ENCODE data around the gene DSCAML1.

DSCAML1 gene

DNA sequence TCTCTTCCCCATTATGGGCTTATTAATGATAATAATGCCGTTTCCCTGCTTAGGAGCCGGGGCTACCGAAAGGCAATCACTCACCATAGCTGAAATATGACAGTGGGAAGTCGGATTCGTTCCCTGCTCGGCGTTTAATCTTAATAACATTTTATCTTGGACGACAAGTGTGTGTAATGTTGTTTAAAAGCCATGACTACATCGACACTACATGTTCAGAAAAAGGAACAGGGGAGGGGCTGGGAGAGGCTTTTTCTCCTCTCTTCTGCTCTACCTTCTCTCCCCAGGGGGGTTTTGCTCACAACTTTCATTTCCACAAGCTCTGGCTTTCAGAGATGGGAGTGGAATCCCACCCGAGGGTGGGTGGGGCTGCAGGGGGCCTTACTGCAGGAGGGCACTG lies 105.5 kb downstream of the DSCAML1 start:
- no peak for DNase-seq

DNA sequence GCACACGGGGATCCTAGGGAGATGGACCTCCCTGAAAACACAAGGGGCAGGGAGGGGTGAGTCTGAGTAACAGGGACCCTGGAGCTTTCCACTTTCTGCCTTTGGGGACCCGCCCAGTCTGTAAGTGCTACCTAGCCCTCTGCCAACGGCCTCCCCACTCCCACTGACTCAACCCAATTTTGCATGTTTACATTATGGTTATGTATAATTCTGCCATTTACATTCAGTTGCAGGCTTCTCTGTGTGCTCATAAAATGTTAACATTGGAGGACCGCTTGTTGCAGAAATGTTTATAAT lies 105.8 kb downstream of the DSCAML1 start:
- DNase-seq: no peak

DNA sequence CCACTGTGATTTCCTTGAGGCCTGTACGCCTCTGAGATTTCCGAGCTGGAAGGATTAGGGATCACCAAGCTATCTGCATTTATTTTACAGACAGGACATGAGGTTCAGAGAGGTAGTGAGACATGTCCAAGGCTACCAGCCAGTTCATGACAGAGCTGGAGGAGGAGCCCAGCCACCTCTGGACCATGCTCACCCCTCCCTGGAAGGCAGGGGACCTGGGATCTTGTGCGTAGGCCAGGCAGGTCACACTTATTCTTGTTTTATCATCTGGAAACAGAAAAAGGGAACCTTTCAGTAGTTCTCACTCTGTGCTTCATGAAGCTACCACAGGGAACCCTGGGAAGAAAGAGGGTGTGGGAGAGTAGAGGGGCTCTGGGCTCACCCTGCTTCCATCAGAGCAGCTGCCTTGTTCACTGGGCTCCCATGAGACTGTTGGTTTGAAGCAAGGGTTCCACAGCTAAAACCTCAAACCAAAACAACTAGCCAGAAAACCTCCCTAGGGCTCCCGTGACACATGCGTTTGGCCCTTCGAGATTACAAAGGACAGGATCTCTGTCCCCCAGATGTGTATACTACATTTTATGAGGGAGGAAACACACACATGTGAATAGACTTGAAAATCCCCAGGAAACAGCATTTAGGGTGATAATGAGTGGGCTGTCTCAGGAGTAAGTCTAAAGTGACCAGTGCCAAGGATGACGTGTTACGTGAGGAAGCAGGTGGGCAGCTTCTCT lies 106.4 kb downstream of the DSCAML1 start:
- DNase-seq: no peak

DNA sequence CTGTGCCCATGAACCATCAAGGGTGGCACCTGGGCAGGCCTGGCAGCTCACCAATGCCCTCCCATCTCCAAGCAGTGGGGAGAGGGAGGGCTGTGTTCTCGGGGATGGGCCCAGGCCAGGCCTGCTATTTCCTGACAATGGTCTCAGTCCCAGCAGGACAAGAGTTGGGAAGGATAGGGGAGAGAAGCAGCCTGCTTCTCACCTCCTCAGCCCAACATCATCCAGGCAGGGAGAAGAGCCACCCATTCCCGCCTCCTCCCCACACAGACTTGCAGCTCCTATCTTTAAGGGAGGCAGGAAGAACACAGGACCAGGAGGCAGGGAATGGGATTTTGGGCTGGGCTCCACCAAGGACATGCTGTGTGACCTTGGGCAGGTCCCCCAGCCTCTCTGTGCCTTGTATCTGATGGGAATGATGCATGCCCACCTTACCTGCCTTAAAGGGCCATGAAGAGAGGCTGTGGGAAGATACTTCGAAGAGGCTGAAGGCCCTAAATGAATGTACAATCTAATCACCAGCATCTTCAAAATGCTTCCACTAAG lies 108.7 kb downstream of the DSCAML1 start:
- no peak for DNase-seq

DNA sequence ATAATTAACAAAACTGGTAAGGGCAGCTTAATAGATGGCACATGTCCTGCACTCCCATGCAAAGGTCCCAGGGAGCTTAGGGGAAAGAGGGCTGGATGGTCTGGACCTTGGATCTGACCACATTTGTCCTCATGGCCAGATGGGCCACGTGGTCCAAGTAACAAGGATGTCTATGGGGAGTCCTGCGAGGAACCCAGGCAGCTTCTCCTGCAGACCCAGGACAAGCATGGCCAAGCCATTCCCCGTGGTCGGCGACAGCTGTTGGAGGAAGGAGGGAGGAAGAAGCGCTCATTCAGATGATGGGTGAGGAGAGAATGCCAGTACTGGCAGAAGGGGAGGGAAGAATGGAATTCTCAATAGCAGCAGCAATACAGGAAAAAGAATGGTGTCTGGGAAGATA lies 109.2 kb downstream of the DSCAML1 start:
- DNase-seq: no peak

DNA sequence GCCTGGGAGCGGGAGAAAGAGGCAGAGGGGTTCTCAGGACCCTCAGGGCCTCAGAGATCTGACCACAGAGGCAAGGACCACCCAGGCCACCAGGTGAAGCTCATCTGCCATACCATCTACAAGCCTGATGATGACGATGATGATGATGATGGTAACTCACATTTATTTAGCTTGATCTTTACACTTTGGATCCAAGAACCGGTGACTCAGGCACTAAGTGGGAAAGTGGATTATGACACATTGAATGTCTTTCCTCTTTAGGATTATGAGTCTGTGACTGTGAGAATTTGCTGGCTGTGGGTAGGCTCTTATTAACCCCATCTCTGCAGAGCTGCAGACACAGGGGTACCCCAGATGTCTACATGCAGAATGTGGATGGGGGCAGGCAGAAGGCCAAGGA lies 110.3 kb downstream of the DSCAML1 start:
- no peak for DNase-seq

DNA sequence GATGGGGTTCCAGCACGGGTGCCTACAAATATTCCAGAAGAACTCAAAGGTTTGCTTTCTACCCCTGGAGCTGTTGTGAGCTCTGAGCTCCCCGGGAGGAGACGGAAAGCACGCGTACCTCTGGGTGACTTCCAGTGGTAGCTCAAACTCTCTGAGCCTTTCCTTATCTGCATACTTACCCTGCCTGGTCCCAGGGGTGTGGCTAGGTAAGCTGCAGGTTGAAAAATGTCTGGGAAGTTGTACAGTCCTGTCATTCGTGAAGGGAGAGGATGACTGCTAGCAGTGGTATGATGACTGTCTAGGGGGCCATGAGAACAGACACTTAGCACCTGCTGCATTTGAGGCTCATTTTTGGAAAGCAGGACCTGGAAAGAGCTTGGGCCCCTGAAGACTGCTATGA lies 111.5 kb downstream of the DSCAML1 start:
- no peak for DNase-seq

DNA sequence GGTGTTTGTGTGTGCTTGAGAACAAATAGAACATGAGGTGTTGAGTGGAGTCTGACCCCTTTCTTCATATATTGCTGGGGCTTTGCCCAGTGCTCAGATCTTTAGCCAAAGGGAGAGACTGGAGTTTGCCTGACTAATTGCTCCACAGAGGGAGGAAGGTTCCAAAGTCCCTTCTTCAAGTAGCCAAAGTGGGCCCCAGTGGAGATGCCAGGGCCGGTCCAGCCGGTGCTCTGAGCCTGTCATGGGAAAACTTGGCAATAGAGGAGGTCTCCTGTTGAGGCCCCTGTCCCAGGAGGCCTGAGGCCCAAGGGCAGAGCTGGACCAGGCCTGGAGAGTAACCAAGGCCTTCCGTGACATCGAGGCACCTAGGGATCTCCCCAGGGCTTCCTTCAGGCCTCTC lies 112.3 kb downstream of the DSCAML1 start:
- no peak for DNase-seq

DNA sequence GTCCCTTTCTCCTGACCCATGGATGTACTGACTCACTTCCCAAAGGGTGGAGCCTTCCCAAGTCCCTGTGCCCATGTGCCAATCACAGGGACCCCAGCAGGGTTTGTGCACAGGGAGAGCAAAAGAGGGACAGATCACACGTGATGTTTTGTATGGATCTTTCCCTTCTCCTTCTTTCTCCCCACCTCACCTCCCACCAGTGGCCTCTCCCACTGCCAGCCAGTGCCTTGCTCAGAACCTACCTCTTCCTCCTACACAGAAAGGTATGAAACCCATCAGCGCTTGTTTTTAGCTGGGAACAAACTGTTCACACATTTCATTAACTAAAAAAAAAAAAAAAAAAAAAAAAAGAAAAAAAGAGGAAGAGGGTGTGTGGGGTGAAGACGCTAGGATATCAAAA lies 112.9 kb downstream of the DSCAML1 start:
- no peak for DNase-seq

DNA sequence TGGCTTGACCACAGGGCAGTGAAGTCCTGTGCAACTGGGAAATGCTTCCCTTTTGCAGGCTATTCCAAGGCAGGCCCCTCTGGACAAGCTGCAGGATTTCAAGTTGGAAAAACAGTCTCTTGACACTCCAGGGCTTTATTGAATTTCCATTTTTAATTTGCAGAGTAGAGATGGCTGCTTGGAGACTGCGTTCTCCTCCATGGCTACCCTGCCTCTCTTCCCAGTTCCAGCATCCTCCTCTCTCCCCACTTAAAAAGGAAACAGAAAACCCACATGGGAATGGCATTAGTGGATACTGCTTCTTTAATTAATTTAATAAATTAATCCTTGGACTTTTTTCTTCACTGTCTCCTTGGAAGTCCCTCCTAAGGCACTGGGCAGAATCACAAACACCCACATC lies 115.6 kb downstream of the DSCAML1 start:
- DNase-seq: no peak

DNA sequence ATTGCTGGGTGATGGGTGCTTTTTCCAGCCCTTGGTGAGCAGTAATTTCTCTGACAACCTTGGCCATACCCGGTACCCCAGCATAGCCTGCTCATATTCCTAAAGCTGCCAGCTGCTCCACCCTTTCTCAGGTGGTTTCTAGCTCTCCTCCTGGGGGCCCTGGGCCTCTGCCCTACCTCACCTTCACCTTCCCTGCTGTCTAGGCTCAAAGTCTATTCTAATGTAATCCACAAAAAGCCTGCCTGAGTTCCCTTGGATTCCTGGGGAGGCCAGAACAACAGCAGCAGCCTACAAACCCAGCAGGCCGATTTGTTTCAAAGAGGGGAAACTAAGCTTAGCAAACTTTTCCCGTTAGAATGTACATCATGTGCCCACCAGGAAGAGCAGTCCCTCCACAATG lies 117.6 kb downstream of the DSCAML1 start:
- no peak for DNase-seq

DNA sequence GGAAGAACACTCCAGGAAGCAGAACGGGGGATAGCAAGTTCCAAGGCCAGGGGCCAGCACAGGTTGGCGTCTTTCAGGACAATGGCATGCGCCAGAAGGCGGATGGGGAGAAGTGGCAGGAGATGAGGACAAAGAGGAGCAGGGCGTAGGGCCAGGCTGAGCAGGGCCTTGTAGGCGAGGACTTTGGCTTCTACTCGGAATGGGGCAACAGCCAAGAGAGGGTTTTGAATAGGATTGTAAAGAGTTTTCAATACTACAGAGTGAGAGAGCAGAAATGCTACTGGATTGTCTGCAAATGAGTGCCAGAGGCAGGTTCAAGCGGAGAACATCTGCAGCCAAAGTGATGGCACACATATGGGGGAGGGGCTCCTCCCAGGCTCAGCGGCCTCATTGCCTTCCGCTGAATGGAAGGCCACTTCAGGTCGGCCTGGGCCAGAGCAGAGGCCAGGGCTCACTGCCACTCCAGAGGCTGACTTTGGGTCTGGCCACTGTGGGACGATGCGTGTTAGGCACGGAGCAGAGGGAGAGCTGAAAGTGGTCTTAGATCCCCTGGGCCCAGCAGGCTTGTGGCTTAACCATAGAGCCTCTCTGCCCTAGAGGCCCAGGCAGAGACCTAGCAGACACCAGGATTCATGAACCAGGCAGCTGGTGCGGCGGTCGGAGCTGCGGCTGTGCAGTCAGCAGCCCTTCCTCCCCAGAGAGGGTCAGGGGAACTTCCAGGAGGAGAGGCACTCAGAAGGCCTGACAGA lies 118.2 kb downstream of the DSCAML1 start:
- DNase-seq: no peak

DNA sequence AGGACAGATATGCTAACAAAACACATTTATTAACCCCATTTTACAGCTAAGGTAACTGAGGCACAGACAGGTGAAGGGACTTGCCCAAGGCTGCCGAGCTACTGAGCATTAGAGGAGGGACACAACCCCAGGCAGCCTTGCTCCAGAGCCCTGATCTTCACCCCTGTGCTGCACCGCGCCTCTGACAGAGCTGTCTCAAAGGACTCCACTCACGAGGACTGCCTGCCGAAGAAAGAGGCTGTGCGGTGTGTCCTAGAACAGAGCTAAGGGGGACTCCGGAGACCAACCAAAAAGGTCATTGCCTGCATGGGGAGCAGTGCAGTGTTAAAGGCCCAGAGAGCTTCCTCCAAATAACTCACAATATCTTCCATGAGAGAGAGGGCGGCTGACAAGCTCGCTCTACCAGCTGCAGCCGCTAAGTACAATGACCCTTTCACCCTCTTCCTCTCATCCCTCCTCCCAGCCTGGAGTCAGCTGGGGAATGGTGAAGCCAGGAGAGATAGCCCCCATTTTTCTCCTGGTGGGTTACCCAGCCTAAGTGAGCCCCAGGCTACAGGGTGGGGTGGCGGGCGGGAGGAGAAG lies 119.2 kb downstream of the DSCAML1 start:
- DNase-seq: no peak

DNA sequence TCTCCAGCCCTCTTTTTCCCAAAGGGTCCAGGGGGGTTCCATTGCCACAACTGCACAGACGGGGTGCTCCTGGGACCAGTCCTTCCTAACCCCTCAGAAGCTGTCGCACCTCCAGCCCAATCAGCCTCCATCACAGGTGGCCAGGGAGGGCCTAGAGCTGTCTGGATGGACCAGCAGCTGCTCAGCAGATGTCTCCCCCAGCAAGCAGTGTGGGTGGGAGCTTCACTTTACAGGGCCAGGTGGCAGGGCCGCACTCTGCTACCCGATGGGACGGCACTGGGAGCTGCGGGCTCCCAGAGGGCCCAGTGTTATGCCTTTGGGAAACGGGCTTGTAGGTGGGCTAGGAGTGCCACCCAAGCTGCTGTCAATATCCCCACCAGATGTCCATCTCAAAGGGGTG lies 120.5 kb downstream of the DSCAML1 start:
- no peak for DNase-seq

DNA sequence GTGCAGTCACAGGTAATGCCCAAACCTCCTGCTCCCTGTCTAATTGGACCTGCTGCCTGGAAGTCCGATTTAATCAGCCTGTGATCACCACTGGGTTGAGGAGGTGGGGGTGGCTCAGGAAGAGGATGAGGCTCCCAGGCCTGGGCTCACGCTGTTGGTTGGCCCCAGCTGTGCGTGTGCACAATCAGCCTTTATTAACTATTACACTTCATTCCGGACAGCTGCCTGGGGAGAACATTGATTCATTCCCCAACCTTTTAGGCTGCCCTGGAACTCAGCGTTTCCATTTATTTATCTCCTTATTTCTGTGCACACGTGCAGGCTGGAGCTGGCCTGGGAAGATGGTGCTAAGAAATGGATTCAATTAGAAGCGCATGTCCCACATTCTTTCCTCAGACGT lies 123.4 kb downstream of the DSCAML1 start:
- no peak for DNase-seq

DNA sequence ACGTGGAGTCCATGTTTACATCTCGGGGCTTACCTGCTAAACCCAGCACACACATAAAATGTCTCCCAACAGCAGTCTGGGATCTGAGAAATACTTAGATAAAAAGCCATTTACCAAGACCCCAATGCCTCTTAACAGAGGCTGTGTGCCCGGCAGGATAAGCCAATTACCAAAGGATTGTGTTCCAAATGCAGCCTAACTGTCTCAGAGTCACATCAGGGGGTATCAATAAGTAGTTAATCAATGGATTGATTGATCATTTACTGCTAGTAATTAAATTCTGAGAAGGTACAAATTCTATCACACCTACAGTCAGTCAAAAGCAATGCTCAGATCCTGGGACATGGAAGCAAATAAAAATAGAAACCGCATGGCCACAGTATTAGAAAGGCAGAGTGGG lies 125.6 kb downstream of the DSCAML1 start:
- no peak for DNase-seq

DNA sequence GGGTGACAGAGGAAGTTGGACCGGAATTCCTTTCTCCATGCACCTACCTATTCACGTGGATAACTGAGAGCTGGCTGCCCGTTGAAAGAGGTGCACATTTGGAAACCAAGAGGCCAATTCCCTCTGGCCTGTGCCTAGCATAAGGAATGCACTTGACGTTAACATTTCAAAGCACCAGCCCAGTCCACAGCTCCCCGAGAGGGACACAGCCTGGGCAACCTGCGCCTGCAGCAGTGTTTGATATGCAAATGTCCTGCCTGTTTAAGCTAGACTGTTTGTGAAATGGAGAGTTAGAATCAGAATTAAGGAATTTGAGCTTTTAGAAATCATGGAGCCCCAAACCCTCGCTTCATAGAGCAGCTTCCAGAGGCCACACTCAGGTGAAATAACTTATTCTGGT lies 126.1 kb downstream of the DSCAML1 start:
- no peak for DNase-seq

DNA sequence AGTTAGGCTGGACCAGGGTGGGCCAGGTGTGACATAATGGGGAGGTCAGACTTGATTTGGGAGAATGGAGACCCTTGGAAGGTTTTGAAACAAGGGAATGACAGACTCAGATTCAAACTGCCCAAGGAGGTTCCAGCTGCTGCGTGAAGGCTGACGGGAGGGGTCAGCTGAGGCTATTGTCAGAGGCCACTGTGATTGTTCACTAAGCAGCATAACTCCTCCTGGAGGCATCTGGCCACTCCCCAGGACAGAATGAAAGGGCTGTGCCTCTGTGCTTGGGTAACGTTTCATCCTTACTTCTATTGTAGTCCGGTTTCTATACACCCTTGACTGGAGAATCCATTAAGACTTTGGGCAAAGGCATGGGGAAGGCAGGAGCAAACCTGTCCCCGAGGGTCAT lies 126.6 kb downstream of the DSCAML1 start:
- DNase-seq: no peak

DNA sequence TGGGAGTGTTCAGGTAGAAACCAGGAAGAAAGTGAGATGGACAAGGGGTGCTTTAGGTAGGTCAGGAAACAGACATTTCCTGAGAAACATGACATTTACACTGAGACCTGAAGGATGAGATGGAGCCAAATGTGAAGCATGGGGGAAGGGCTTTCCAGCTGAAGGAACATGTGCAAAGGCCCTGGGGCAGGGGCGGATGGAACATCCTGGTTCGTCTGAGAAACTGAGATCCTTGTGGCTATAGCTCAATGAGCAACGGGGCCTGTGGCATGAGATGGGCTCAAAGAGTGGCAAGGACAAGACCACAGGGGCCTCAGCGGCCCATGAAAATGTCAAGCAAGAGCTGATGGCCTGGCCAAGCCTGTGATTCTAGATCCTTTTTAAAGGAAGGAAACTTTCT lies 127.4 kb downstream of the DSCAML1 start:
- DNase-seq: no peak

DNA sequence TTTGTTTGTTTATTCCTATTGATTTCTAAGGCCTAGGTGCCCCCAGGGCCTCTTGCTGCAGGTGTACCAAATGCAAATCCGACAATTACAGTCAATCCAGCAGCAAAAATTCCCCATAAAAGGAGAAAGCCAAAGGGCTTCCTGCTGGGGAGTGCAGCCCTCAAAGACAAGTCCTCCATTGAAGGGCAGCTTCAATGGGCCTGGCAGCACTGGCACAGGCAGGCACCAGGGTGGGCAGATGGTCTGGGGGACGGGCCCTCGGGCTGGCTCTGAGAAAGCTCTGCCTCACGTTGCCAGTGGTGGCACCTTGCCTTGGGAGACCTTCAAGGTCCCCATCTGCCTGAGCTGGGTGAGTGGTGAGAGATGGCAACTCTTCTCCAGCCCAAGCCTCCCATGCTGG lies 128.0 kb downstream of the DSCAML1 start:
- DNase-seq: no peak

DNA sequence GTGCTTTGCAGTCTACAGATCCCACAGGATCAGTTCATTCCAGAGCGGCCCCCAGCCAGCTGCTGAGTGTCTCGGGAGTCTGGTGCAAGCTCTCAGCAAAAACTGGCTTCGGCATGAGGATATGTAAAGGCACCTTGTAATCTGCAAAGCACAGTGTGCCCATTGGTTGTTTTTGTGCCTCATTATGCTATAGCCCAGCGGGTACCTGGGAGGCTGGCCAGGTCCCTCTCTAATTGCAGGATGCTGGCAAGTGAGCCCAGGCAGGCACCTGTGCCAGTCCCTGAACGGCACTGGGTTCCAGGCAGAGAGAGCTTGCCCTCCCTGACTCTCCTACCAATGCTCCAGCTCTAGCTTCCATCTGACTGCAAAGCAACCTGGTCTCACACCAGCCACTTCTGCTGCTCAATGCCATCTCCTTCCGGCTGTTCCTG lies 128.7 kb downstream of the DSCAML1 start:
- DNase-seq: no peak

DNA sequence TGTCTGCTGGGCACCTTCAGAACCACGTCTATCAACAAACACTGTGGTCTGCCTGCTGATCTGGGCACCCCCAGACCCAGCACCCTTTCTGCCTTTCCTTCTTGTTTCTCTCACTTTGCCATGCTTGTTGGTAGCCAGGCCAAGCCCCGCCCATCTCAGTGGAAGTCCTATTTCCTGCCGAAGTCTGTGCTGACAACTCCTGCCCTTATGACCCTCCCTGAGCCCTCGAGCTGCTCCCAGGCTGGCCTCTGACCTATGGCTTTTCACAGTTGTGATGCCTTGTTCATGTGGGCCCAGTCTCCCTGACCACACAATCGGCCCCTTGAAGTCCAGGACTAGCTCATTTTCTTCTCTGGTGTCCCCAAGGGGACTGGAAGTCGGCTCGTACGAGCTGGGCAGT lies 132.1 kb downstream of the DSCAML1 start:
- DNase-seq: no peak

DNA sequence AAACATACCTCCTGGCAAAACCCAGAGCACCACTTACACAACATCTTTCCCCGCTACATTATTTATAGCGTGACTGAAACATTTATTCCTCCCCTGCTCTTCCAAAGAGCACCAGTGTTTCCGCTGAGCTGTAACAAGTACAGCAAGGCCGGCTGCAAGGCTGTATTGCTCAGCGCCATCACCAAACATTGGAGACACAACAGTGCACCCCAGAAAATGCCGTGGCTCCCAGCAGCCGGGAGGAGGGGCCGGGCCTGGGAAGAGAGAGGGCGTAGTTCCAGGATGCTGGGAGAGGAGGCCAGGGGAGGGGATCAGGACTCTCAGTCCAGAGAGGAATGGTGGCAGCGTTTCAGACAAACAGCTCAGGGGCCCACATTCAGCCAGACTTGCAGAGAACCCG lies 133.2 kb downstream of the DSCAML1 start:
- no peak for DNase-seq

DNA sequence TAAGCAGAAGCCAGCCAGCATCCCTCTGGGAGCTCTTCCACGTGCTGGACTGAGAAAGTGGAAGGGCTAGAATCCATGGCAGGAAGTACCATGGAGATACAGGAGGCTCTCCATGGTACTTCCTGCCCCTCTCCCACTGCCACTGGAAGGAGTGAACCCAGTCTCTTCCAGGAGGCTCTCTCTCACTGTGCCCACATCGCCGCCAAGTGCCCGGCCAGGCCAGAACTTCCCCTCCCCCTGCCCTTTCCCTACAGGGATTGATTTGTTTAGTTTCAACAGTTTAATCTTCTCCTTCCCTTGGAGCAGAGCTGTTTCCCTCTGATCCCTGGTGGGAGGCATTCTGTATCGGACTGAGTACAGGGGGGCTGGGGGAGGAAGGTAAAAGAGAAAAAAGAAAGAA lies 133.6 kb downstream of the DSCAML1 start:
- no peak for DNase-seq
